ENCODE results near the gene CAMK2B.

The CAMK2B gene

DNA sequence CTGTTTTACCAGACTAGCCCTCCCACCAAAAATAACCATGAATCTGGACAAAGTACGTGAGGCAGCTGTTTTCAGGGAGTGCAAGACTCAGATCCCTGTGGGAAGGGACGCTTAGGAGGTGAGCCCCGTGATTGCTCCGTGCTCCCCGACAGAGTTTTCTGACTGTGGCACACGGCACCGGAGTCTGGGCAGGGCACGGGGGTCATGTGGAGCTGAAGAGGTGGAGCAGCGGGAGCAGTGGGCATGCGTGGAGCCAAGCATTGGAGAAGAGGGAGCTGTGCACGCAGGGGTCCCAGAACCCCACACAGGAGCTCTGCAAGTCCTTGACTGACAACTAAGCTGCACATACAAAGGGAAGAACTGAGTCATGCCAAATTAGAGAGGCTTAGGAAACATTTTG is 11.1 kb upstream of the CAMK2B start:
- no peaks in the 10 kb centered on the region for H3K9me2 ChIP-seq (ENCODE audit: low read depth, low read length)
- no peak overlapping the region for H3K9ac ChIP-seq (ENCODE audit: low read length)
- H3K27me3 ChIP-seq (ENCODE audit: insufficient read depth, low read length) = peaks cover 7% of the 10 kb centered on the region; the same call in 1 of the 2 replicates
- H3K9me3 ChIP-seq (ENCODE audit: low read length) = peaks cover 5% of the 10 kb centered on the region; the same call in 1 of the 2 replicates
- no peak overlapping the region for H3K27ac ChIP-seq (ENCODE audit: low read depth, low read length, poor library complexity, severe bottlenecking)
- TF ChIP-seq EZH2 (IDR thresholded peaks at IDR 0.05; ENCODE audit: borderline replicate concordance, low read length) = no peak
- TF ChIP-seq, protein P1, sequence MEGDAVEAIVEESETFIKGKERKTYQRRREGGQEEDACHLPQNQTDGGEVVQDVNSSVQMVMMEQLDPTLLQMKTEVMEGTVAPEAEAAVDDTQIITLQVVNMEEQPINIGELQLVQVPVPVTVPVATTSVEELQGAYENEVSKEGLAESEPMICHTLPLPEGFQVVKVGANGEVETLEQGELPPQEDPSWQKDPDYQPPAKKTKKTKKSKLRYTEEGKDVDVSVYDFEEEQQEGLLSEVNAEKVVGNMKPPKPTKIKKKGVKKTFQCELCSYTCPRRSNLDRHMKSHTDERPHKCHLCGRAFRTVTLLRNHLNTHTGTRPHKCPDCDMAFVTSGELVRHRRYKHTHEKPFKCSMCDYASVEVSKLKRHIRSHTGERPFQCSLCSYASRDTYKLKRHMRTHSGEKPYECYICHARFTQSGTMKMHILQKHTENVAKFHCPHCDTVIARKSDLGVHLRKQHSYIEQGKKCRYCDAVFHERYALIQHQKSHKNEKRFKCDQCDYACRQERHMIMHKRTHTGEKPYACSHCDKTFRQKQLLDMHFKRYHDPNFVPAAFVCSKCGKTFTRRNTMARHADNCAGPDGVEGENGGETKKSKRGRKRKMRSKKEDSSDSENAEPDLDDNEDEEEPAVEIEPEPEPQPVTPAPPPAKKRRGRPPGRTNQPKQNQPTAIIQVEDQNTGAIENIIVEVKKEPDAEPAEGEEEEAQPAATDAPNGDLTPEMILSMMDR (IDR thresholded peaks at IDR 0.05; ENCODE audit: low read length) = no peak
- no peaks in the 10 kb centered on the region for H3K79me2 ChIP-seq (ENCODE audit: insufficient read depth, low read length)
- no peaks in the 10 kb centered on the region for H4K20me1 ChIP-seq (ENCODE audit: insufficient read depth, low read length)
- H3K4me2 ChIP-seq (ENCODE audit: low read length) = no peak overlapping the region
- no peaks in the 10 kb centered on the region for H3K36me3 ChIP-seq (ENCODE audit: insufficient read depth, low read length)
- H3K4me3 ChIP-seq (ENCODE audit: low read depth, low read length, poor library complexity, severe bottlenecking) = no peak overlapping the region
- H3K4me1 ChIP-seq (ENCODE audit: insufficient read depth, low read length, severe bottlenecking) = peaks cover 3% of the 10 kb centered on the region
- H2AFZ ChIP-seq (ENCODE audit: low read length) = no peak overlapping the region
- no peaks in the 10 kb centered on the region for H3F3A ChIP-seq (ENCODE audit: insufficient read depth, low read length)

DNA sequence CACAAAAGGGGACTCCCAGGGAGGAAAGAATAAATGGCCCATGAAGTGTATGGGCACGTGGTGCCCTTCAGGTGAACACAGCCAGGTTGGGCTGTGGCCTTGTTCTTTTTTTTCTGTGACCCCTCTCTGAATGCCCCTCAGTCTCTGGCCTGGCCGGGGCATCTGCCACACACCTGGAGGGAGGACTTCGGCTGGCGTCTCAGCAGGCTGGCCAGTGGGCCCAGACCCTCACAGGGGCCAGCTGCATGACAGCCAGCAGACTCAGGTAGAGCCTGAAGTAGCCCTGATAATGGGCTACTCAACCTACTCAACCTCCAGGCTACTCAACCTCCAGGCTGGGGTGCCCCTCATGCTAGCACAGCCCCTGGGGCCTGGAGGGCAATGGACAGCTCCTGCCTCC is 9.8 kb upstream of the CAMK2B start:
- Histone ChIP-seq H3K27ac (ENCODE audit: low read depth, low read length, poor library complexity, severe bottlenecking) (no peak overlapping the region), H4K20me1 (ENCODE audit: insufficient read depth, low read length) (no peaks in the 10 kb centered on the region), H2AFZ (ENCODE audit: low read length) (no peak overlapping the region), H3K79me2 (ENCODE audit: insufficient read depth, low read length) (no peaks in the 10 kb centered on the region), H3K9ac (ENCODE audit: low read length) (no peak overlapping the region), H3K36me3 (ENCODE audit: insufficient read depth, low read length) (no peaks in the 10 kb centered on the region), H3K9me3 (ENCODE audit: low read length) (peaks cover 5% of the 10 kb centered on the region; the same call in 1 of the 2 replicates), H3K27me3 (ENCODE audit: insufficient read depth, low read length) (peaks cover 7% of the 10 kb centered on the region; the same call in 1 of the 2 replicates), H3K4me2 (ENCODE audit: low read length) (no peak overlapping the region), H3K4me3 (ENCODE audit: low read depth, low read length, poor library complexity, severe bottlenecking) (no peak overlapping the region), H3K4me1 (ENCODE audit: insufficient read depth, low read length, severe bottlenecking) (peaks cover 3% of the 10 kb centered on the region), H3F3A (ENCODE audit: insufficient read depth, low read length) (no peaks in the 10 kb centered on the region), H3K9me2 (ENCODE audit: low read depth, low read length) (no peaks in the 10 kb centered on the region)
- no peak for TF ChIP-seq EZH2 (IDR thresholded peaks at IDR 0.05; ENCODE audit: borderline replicate concordance, low read length)

DNA sequence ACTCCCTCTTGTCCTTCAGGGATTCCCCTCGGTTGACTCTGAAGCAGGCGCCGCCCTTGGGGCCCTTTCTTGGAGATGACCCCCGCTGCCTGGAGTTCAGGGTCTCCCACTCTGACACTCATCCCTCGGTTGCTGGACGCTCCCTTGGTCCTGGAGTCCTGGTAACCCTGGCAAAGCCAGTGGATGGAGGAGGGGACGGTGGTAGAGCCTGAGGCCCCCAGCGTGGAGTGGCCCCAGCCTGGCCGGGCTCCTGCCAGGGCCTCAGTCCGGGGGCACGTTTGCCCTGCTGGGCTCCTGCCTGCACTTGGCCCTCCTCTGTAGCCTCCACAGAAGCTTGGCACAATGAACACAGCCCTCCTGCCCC is 9.3 kb upstream of the CAMK2B start:
- H3K4me1 ChIP-seq (ENCODE audit: insufficient read depth, low read length, severe bottlenecking) = peaks cover 3% of the 10 kb centered on the region
- peaks cover 7% of the 10 kb centered on the region; the same call in 1 of the 2 replicates for H3K27me3 ChIP-seq (ENCODE audit: insufficient read depth, low read length)
- no peak overlapping the region for H3K27ac ChIP-seq (ENCODE audit: low read depth, low read length, poor library complexity, severe bottlenecking)
- H3K4me3 ChIP-seq (ENCODE audit: low read depth, low read length, poor library complexity, severe bottlenecking) = no peak overlapping the region
- H3K9me2 ChIP-seq (ENCODE audit: low read depth, low read length) = no peaks in the 10 kb centered on the region
- H4K20me1 ChIP-seq (ENCODE audit: insufficient read depth, low read length) = no peaks in the 10 kb centered on the region
- no peaks in the 10 kb centered on the region for H3K79me2 ChIP-seq (ENCODE audit: insufficient read depth, low read length)
- no peak overlapping the region for H2AFZ ChIP-seq (ENCODE audit: low read length)
- no peaks in the 10 kb centered on the region for H3F3A ChIP-seq (ENCODE audit: insufficient read depth, low read length)
- H3K4me2 ChIP-seq (ENCODE audit: low read length) = no peak overlapping the region
- H3K9me3 ChIP-seq (ENCODE audit: low read length) = peaks cover 5% of the 10 kb centered on the region; the same call in 1 of the 2 replicates
- TF ChIP-seq EZH2 (IDR thresholded peaks at IDR 0.05; ENCODE audit: borderline replicate concordance, low read length) = no peak
- TF ChIP-seq, protein P1 (IDR thresholded peaks at IDR 0.05; ENCODE audit: low read length) = no peak
- no peak overlapping the region for H3K9ac ChIP-seq (ENCODE audit: low read length)
- no peaks in the 10 kb centered on the region for H3K36me3 ChIP-seq (ENCODE audit: insufficient read depth, low read length)
